NCI-H1417 treated with DMSO at 0.1 percent for 48 hours (cell line): ENCODE data around the gene TUBGCP6.

ENCODE experiments used
- DNase-seq: peaks from one replicate; lab custom pipeline; 2025; lab: John Stamatoyannopoulos, UW

TUBGCP6 gene

DNA sequence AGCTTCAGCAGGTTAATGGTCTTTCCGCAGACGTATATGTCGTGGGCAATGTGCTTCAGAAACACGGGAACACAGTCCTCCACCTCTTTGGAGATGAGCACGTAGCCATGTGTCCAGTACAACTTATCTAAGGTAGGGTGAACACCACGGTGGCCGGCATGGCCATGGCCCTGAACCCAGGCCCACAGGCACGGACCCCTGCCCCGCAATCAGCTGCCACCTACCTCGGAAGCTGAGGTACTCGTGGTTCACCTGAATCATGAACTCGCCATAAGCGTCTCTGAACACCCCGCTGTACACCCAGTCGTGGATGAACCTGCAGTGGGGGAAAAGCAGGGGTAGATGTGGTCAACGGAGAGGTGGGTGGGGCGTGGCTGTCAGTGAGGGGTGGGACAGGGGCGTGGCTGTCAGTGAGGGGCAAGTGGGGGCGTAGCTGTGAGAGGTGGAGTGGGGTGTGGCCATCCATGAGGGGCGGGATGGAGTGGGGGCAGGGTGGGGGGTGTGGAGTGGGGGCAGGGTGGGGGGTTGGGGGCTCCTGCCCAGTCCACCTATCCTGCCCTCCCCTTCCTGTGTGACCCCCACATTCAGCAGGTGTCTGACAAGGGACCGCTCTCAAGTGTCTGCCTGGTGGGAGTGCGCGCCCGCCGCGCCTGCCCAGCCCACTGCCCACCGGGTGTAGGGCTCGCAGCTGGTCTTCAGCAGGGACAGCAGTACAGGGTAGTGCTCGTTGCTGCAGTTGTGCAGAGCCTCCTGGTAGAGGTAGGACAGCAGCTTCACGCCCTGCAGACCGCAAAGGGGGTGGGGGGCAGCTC is 18.6 kb downstream of the TUBGCP6 start:
- DNase-seq: no peak

DNA sequence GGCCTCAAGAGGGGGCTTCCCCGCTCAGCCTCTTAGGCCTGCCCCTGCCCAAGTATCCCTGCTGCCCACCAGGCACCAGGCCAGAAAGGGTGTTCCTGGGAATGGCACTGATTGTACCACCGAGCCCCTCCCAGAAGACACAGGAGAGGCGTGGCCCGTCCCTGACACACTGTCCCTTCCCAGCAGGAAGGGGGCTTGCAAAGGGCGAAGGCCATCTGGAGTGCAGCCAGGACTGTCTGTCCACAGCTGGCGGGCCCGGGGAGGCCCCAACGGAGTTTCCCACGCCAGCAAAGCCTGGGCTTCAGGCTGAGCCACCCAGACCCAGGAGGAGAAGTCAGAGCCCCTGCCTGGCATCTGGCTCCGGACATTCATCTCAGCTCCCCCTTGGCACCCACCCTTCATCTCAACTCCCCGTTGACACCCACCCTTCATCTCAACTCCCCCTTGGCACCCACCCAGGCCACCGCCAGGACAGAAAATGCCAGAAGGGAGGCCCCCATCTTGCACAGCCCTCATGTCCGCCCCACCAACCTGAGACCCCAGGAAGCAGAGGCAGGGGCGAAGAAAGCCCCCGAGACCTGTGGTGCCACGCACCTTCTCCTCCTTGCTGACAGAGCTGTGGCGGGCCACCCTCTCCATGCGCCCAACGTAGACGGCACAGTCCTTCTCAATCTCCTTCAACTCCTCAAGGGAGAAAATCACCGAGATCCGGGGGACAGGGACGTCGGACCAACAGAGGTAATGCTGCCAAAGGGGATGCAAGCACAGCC is 19.4 kb downstream of the TUBGCP6 start:
- no peak for DNase-seq

DNA sequence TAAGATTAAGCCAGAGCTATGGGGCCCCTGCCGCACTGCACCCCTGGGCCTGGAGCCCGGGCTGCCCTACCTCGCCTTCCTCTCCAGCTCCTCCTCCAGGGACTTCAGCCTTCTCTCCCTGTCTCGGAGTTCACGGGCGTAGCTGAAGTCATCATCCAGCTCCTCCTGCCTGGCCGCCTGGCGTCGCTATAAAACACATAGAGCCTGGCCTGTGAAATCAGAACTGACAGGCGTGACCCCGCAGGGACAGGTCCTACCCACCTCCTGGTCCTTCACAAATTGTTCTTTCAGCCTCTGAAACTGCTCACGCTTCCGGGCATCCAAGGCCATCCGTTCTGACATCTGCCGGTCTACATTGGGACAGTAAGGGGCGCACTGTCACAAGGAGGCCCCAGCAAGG is 20.8 kb downstream of the TUBGCP6 start:
- DNase-seq: no peak

DNA sequence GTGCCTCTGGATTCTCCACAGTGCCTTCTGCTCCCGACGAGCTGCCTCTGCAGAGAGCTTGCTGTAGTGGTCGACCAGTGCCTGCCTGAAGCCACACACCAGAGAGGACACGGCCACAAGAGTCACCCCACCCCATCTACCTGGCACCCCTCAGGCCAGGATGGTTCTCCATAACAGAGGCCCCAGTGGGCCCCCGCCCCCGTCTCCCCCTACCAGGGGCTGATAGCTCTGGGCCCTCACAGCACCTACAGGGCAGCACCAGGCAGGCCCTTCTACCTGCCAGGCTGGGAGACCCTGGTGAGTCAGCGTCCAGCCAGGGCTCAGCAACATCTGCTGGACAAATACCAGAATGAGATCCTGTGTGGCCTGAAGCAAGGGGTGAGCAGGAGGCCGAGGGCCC is 22.3 kb downstream of the TUBGCP6 start:
- DNase-seq: no peak

DNA sequence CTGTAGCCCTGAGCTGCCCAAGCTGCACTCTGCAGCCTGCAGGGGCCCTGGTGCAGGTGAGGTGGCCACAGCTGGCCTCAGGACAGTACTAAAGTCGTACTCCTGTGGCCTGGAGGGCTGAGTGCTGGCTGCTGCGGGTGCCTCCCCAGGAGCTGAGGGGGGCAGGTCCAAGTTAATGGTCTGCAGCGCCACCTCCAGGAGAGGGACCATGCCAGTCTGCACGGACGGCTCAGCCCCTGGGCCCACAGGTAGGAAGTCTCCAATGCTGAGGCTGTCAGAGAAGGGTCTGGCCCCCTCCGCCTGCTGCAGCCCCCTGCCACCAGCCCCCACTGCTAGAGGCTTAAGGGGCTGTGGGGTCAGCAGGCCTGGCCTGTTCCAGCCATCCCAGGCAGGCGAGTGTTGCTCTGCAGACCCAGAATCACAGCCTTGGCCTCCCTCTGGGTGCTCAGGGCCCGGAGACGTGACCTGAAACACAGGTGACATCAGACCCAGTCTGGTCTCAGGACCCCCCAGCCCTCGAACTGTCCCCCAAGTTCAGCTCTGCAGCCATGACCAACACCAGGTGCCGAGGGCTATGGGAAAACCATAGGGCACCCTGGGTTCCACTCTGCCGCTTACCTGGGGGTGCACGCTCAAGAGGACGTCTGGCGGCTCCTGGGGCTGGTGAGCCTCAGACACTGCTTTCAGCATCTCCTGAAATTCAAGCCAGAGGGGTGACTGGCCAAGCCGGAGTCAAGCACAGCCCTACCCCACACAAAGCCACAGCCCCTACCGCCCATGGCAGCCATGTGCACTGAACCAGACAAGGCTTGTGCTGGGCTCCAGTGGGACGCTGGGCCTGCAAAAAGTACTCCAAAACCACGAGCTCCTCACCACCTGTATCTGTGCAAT is 23.2 kb downstream of the TUBGCP6 start:
- DNase-seq: no peak

DNA sequence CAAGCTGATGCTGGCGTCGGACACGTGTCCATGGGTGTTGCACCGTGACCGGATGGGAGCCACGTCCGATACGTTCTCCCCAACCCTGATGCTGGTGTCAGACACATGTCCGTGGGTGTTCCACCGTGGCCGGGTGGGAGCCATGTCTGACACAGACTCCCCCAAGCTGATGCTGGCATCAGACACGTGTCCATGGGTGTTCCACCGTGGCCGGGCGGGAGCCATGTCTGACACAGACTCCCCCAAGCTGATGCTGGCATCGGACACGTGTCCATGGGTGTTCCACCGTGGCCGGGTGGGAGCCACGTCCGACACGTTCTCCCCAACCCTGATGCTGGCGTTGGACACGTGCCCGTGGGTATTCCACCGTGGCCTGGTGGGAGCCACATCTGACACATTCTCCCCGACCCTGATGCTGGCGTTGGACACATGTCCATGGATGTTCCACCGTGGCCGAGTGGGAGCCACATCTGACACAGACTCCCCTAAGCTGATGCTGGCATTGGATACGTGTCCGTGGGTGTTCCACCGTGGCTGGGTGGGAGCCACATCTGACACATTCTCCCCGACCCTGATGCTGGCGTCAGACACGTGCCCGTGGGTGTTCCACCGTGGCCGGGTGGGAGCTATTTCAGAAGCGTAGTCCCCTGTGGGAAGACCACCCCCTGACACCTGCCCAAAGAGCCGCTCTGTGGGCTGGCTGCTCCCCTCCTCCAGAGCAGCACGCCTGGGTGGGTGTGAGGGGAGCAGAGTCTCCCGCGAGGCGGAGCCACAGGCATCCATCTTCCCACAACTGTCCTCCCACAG is 24.0 kb downstream of the TUBGCP6 start:
- DNase-seq: no peak

DNA sequence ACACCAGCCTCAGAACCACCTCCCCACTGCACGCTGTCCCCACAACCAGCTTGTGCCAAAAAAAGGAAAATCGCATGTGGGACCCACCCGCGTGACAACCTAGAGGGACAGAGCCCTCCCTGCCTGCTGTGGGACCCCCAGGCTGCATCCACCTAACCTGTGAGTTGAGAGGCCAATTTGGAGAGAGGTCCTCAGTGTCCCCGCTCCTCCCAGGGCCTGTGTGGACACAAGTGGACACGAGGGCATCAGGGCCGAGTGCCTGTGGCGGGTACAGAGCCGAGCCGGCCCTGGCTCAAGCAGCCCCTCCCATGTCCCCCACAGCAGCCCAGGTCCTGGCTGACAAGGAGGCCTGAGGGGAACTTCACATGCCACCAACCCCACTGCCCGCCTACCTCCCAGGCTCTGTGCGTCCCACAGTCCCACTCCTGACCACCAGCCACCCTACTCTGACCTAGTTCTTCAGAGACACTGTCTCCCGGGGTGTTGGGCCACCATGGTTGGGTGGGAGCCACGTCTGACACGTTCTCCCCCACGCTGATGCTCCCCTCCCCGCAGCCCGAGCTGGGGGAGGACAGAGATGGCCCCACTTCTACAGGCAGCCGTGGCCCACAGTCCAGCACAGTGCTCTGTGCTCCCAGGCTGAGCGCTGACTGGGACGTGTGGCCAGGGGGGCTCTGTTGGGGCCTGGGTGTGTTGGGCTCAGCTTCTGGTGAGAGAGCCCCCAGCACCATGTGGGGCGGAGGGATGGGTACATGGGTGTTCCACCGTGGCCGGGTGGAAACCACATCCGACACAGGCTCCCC is 24.8 kb downstream of the TUBGCP6 start:
- DNase-seq: no peak

DNA sequence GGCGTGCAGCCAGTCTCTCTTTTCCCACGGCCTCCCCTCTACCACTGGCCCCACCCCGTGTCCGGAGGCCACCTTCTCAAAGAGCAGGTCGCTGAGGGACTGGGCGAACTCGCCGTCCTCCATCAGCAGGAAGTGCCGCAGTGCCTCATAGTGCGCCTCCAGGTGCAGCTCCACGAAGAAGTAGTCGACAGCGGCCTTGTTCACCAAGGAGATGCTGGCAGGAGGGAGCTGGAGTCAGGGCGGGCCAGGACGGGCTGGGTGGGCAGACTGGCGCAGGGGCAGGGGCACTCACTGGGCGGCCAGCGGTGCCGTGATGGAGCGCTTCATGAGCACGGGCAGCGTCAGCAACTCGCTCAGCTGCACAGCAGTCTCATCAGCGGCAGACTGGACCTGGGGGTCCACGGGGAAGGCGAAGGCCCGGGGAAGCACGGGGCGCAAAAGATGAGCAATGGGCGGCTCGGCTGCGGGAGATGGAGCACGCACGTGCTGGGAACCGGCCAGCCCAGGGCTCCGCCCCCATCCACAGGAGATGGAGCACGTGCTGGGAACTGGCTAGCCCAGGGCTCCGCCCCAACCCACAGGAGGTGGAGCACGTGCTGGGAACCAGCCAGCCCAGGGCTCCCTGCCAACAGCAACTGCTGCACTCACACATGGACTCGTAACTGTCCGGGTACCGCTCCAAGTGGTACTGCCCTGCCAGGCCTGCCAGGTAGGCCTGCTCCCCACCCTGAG is 25.7 kb downstream of the TUBGCP6 start:
- no peak for DNase-seq

DNA sequence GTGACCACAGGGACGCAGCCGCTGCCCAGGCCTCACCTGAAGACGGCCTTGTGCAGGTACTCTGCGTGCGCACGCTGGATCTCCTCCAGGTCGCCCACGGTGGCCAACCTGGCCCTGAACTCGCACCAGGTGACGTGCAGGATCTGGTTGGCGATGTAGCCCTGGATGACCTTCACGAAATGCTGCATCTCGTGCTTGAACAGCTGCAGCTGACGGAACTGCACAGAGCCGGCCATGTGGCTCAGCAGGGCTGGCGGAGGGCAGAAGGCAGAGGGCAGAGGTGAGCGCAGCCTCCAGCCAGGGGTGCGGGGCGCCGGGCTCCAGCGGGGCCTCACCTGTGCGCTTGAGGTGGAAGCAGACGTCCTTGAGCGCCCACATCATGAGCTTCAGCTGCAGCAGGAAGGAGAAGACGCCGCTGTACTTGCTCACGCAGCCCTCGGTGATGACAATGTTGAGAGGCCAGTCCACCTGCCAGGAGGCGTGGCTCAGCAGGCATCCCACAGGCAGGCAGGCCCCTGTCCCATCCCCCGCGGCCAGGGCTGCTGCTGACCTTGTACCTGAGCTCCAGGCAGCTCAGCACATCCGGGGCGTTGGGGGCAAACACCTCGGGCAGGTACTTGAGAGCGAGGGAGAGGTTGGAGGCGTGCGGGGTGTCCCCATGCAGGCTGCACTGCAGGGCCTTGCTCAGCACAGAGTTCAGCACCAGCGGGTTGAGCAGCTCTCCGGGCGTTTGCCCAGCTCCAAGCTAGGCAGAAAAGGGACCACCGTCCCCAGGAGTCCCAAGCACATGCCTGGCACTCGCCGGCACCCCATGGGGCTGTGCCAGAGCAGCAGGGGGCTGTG is 26.4 kb downstream of the TUBGCP6 start:
- DNase-seq: no peak

DNA sequence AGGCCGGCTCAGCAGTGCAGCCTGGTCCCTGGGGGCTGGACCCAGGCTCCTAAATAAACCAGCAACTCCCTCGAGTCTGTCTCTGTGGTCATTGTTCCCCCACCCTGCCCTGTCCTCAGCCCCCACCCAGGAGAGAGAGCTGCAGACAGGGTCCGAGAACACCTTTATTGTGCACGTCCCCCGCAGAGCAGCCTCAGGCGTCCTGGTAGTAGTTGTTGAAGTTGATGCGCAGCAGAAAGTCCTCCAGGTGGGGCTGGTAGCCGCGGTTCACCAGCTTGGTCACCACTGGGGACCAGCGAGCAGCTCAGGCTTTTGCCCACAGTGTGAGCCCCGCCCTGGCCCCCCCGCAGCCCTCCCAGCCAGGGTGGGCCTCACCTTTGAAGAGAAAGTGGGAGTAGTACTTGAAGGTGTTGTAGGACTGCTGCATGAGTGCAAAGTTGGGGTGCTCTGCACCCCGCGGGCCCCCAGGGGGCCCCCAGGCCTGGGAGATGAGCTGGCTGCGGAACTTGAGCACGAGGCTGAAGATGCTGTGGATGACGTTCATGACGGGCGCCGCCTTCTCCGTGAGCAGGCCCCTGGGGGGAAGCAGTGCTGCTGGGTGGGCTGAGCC is 27.2 kb downstream of the TUBGCP6 start:
- no peak for DNase-seq

DNA sequence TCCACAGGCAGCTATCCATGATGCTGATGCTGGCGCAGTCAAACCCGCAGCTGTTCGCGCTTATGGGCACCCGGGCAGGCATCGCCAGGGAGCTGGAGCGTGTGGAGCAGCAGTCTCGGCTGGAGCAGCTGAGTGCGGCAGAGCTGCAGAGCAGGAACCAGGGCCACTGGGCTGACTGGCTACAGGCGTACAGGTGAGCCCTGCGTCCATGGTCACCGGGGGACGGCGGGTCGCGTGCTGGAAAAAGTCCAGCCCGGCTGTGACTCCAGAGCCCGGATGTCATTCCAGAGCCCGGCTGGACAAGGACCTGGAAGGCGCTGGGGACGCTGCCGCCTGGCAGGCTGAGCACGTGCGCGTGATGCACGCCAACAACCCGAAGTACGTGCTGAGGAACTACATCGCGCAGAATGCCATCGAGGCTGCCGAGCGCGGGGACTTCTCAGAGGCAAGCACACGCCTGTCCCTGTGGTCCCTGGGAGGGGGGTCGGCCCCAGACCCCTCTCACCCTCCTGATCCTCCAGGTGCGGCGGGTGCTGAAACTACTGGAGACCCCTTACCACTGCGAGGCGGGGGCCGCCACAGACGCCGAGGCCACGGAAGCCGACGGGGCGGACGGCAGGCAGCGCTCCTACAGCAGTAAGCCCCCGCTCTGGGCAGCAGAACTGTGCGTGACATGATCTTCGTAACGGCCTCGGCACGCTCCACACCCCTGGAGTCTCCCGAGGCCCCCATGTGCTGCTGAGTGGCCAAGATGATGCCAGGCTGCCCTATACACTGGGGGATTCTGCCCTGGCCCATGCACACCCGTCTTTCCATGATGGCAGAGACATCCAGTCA is 27.9 kb downstream of the TUBGCP6 start:
- DNase-seq: no peak

DNA sequence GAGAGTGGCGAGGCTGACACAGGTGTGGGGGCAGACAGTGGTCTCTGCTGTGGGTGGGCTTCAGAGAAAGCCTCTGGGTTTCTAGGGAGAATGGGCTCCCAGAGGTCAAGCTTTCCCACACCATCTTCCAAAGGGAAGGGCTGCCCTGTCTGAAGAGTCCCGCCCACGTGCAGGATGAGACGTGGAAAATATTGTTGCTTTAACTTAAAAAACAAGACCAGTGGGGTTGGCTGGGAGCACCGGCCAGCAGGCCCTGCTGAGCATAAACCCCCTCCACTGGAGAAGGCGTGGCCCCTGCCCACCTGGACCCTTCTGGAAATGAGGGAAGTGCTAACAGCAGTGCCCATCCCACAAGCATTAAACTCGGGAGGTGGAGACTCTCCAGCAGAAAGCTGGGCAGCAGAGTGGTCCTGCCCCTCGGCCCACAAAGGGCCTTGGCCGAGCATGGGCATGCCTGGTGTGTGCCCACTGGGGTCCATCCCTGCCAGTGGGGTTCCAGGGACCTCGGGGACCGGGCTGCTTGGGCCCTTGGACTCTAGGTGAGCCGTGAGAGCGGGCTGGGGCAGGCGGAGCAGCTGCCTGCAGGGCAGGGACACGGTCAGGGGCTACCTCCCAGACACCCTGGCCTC is 28.7 kb downstream of the TUBGCP6 start:
- no peak for DNase-seq

DNA sequence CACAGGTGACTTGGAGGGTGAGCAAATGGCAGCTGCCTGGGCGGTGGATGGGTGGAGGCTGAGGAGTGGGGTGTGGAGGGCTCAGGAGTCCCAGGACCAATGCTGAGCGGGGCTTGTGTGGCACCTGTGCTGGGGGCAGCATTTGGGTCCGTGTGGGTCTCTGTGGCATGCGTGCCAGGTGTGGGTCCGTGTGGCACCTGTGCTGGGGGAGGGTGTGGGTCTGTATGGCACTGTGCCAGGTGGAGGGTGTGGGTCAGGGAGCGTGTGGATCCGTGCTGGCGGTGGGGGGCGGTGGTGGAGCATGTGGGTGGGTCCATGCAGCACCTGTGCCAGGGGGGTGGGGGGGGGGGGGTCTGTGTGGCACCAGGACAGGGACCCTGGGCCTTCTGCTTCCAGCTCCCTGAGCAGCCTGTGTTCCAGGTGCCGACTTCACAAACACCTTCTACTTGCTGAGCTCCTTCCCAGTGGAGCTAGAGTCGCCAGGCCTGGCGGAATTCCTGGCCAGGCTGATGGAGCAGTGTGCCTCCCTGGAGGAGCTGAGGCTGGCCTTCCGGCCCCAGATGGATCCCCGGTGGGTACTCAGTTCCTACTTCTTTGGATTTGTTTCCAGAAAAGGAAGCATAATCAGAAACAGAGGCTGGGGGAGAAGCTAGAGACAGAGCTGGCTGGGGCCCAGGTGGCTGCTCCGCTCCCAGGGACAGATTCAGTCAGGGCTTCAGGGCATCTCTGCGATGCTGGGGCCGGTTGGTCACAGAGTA is 29.3 kb downstream of the TUBGCP6 start:
- DNase-seq: no peak

DNA sequence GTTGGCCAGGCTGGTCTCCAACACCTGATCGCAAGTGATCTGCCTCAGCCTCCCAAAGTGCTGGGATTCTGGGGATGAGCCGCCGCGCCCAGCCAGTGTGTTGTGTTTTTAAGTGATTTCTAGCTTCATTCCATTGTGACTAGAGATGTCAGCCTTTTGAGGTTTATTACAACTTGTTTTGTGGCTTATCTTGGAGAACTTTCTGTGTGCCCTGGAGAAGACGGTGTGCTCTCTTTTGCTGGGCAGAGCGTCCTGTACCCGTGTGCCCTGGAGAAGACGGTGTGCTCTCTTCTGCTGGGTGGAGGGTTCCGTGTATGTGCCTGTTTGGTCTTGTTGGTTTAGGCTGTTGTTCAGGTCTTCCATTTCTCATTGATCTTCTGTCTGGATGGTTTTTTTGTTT is 31.6 kb downstream of the TUBGCP6 start:
- no peak for DNase-seq

DNA sequence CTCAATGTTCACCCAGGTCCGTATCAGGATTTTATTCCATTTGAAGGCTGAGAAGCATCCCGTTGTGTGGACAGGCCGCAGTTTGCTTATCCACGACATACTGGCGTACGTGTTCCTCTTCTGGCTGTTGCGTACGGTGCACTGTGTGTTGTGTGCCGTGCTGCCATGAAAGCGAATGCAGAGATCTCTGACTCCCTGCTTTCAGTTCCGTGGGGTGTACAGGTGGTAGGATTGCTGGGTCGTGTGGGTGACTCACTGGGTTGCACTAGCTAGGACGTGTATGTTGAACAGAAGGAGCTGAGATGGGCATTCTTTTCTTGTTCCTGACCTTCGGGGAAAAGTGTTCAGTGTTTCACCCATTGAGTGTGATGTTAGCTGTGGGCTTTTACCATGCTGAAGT is 33.7 kb downstream of the TUBGCP6 start:
- DNase-seq: no peak

DNA sequence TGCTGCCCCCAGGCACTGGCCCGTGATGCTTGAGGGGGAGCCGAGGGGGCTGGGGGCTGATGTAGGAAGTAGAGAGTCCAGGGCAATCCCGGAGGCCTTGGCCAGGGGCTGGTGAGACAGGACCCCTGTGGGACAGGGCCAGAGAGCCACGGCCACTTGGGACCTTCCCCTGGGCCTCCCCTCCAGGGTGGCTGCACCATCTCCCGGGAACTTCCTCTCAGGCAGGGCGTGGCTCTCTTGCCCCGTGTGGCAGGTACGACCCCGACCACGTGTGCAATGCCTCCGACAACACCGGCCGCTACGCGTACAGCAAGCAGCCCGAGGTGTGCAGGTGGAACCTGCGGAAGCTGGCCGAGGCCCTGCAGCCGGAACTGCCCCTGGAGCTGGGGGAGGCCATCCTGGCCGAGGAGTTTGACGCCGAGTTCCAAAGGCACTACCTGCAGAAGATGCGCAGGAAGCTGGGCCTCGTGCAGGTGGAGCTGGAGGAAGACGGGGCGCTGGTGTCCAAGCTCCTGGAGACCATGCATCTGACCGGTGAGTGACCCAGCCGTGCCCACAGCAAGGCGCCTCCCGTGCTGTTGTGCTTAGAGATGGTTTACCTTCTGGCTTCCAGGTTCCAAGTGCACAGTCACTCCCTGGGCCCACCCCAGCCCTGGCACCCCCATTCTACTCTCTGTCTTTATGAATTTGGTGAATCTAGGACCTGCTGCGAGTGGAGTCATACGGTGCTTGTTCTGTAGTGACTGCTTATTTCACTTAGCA is 34.3 kb downstream of the TUBGCP6 start:
- DNase-seq: no peak
